HUES48 (cell line): ENCODE data around the gene FMN2.

Experiments
- H3K27ac ChIP-seq: one replicate; pipeline ENCODE4 v1.7.0; 2013; ENCODE audit warnings: low read depth, low read length, inconsistent platforms
- H3K27me3 ChIP-seq: 2 replicates; pipeline ENCODE4 v1.6.1; 2013; ENCODE audit warnings: mild to moderate bottlenecking, low read length; ENCODE audit not compliant: control insufficient read depth, insufficient read depth
- H3K36me3 ChIP-seq: 2 replicates; pipeline ENCODE4 v1.6.1; 2013; ENCODE audit warnings: low read length; ENCODE audit not compliant: control insufficient read depth, insufficient read depth
- H3K4me1 ChIP-seq: 2 replicates; pipeline ENCODE4 v1.6.1; 2013; ENCODE audit warnings: mild to moderate bottlenecking, low read length; ENCODE audit not compliant: control insufficient read depth, insufficient read depth
- H3K4me3 ChIP-seq: 2 replicates; pipeline ENCODE4 v1.5.1; 2013; ENCODE audit warnings: mild to moderate bottlenecking, low read depth, low read length
- H3K9ac ChIP-seq: 2 replicates; pipeline ENCODE4 v1.6.1; 2013; ENCODE audit warnings: mild to moderate bottlenecking, low read depth, low read length, moderate library complexity
- H3K9me3 ChIP-seq: 2 replicates; pipeline ENCODE4 v1.6.1; 2013; ENCODE audit warnings: low read length; ENCODE audit not compliant: control insufficient read depth, insufficient read depth

Gene FMN2

DNA sequence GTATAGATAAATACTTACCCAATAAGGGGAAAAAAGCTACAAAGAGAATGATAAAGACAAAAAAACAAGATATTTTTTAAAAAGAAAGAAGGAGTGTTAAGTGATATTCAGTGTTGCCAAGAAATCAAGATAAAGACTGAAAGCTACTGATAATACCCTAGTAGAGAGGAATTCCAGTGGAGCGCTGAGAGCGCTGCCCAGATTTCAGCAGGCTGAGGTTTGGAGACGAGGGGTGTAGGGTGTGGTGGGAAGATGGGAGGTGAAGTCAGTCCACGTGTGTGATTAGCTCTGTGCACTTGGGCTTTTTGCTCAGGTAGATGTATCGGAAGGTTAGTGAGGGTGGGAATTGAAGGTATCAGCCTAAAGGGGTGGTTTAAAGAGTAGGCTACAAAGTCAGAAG is 47.8 kb downstream of the FMN2 start:
- no peaks in the 10 kb centered on the region for H3K36me3 ChIP-seq
- H3K4me1 ChIP-seq: peaks cover 16% of the 10 kb centered on the region; the same call in 1 of the 2 replicates
- H3K9me3 ChIP-seq: no peaks in the 10 kb centered on the region
- no peak overlapping the region for H3K4me3 ChIP-seq
- no peak overlapping the region for H3K9ac ChIP-seq
- H3K27me3 ChIP-seq: no peaks in the 10 kb centered on the region
- H3K27ac ChIP-seq: no peak overlapping the region

DNA sequence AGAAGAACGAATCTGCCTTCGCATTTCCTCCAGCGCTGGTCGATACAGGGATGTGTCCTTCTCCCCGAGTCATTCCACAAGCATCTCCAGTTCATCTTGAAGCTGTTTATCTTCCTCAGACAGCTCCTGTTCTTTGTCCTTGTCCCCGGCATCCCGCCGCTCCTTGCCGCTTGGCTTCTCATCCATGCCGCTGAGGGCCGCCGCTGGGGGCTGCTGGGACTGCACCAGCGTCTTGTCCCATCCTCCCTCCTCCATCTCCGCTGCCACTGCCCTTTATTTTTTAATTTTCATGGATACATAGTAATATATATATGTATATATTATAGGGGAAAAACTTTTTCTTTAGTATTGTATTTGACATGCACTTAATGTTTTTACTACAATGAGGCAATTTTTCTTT is 53.4 kb downstream of the FMN2 start:
- H3K27ac ChIP-seq: no peak overlapping the region
- no peaks in the 10 kb centered on the region for H3K27me3 ChIP-seq
- no peaks in the 10 kb centered on the region for H3K4me1 ChIP-seq
- no peaks in the 10 kb centered on the region for H3K9me3 ChIP-seq
- H3K4me3 ChIP-seq: no peak overlapping the region
- H3K36me3 ChIP-seq: no peaks in the 10 kb centered on the region
- H3K9ac ChIP-seq: no peak overlapping the region

DNA sequence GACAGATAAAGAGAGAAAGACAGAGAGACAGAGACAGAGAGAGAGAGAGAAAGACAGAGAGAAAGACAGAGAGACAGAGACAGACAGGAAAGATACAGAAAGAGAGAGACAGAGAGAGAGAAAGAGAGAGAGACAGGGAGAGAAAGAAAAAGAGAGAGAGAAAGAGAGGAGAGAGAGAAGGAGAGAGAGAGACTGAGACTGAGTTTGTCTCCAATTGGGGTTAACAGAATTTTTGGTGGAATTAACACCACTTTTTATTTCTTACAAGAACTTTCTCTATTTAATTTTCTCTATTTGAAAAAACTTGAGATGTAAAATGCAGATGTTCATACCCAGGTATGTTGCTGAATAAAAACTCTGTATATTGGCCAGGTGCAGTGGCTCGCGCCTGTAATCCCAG is 56.6 kb downstream of the FMN2 start:
- Histone ChIP-seq H3K9ac (no peak overlapping the region), H3K4me3 (no peak overlapping the region), H3K27me3 (no peaks in the 10 kb centered on the region), H3K4me1 (no peaks in the 10 kb centered on the region), H3K36me3 (no peaks in the 10 kb centered on the region), H3K27ac (no peak overlapping the region), H3K9me3 (no peaks in the 10 kb centered on the region)

DNA sequence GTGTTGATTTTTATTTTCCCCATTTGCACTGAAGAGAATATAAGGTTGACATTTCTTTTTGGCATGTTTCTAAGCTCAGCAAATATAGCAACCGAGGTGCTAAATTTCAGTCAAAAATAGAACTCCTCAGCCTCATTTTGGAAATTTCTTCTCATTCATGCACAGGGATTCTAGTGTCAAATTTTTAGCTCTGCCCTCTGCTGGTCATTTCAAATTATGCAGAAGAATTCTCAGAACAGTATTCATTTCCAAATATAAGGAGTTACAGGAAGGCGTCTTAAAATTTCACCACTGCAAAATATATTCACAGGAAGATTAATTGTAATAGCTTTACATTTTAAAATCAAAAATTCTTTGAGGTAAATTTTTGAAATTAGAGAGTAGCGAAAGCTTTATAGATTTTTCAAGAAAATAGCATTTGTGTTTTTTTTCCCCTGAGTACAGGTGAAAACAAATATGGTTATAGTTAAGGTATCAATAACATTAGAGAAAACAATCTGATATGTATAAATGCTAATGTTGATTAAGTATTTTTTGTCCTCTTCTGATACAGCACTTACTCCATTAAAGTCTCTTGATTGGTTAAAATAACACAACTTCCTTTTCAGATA is 57.9 kb downstream of the FMN2 start:
- Histone ChIP-seq H3K27me3 (no peaks in the 10 kb centered on the region), H3K36me3 (no peaks in the 10 kb centered on the region), H3K27ac (no peak overlapping the region), H3K4me3 (no peak overlapping the region), H3K4me1 (no peaks in the 10 kb centered on the region), H3K9ac (no peak overlapping the region), H3K9me3 (no peaks in the 10 kb centered on the region)

DNA sequence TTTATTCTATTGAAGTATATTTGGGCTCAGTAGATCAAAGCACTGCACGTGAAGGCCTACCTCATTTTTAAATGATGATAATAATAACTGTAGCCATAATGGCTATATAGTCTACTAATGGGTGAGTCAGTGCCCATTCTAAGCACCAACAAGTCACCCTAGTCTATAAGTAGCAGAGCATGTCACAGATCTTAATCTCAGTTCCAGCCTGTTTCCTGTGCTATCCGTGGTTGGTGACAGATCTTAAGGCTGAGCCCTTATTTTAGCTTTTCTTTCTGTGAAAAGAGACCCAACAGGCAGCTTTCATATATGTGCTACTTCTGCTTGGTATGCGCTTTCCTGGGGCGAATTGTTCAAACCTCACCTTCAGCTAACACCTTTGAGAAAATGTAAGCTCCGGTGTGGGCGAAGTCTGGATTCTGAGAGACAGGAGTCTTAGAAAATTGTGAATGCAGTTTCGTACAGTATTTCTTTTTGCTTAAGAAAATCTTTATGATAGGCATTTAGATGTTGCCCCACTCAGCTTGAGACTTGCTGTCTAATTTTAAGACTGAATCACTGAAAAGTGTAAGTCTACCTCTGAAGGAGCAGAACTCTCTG is 59.6 kb downstream of the FMN2 start:
- no peaks in the 10 kb centered on the region for H3K36me3 ChIP-seq
- no peaks in the 10 kb centered on the region for H3K27me3 ChIP-seq
- H3K9ac ChIP-seq: no peak overlapping the region
- no peak overlapping the region for H3K27ac ChIP-seq
- no peaks in the 10 kb centered on the region for H3K4me1 ChIP-seq
- no peak overlapping the region for H3K4me3 ChIP-seq
- H3K9me3 ChIP-seq: no peaks in the 10 kb centered on the region

DNA sequence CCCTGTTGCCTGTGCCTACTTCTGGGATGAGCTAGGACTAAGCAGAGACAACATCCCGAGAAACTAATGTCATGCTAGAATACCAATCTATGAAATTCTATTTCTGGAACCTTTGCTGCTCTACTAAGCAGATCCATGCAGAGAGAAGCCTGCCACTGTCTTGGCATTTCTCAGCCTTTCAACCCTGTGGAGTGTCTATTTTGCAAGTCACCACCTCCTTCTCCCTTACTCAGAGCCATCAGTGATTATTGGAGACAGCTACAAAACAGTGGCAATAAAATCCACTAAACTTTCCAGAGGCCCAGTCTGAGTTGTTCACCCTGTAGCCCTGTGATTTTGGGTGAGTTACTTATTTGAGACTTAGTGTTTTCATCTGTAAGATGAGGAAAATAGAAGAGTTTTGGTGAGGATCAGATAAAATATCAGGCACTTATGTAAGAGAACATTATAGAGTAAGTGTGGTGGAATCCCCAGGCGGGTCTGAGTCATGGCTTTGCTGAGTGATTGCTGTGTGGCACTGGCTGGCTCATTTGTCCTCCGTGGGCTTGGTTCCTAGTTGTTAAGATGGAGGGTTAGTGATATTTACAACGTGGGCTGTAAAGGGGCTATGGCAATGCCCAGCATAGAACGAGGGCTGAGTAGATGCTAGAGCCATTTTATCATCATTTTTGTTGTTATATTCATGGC is 61.1 kb downstream of the FMN2 start:
- no peaks in the 10 kb centered on the region for H3K36me3 ChIP-seq
- H3K9me3 ChIP-seq: no peaks in the 10 kb centered on the region
- no peak overlapping the region for H3K27ac ChIP-seq
- H3K4me1 ChIP-seq: no peaks in the 10 kb centered on the region
- no peak overlapping the region for H3K4me3 ChIP-seq
- H3K27me3 ChIP-seq: no peaks in the 10 kb centered on the region
- no peak overlapping the region for H3K9ac ChIP-seq

DNA sequence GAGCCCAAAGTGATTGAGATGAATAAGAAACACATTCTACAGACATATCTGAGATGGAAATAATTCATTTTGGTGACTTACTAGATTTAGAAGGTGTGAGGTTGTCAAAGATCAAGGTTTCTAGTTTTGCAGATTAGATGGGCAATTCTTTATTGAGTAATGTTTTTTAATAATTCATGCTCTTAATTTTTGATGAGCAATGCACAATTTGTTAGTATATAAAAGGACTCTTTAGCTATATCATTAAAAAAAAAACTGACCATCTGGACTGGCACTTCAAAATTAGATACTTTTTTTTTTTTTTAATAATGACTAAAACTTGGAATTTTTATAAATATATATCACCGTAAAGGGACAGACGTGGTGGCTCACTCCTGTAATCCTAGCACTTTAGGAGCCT is 63.9 kb downstream of the FMN2 start:
- no peak overlapping the region for H3K4me3 ChIP-seq
- H3K9ac ChIP-seq: no peak overlapping the region
- no peaks in the 10 kb centered on the region for H3K27me3 ChIP-seq
- H3K4me1 ChIP-seq: no peaks in the 10 kb centered on the region
- H3K36me3 ChIP-seq: no peaks in the 10 kb centered on the region
- no peaks in the 10 kb centered on the region for H3K9me3 ChIP-seq
- no peak overlapping the region for H3K27ac ChIP-seq

DNA sequence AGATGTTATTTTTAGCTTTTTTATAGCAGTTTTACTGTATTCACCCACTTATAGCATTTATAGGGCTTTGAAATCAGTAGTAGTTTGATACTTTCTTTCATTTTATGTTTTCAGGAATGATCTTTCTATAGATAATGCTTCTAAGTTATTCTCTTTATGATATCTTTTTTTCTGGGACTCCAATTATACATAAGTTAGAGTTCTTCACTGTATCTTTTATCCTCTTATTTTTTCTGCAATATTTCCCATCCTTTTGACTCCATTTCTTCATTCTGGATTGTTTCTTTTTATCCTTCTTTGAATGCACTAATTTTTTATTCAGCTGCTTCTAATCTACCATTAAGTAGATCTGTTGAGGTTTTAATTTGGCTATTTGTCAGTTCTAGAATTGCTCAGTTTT is 73.1 kb downstream of the FMN2 start:
- Histone ChIP-seq H3K36me3 (no peaks in the 10 kb centered on the region), H3K4me1 (no peaks in the 10 kb centered on the region), H3K9ac (no peak overlapping the region), H3K9me3 (no peaks in the 10 kb centered on the region), H3K4me3 (no peak overlapping the region), H3K27ac (no peak overlapping the region), H3K27me3 (no peaks in the 10 kb centered on the region)

DNA sequence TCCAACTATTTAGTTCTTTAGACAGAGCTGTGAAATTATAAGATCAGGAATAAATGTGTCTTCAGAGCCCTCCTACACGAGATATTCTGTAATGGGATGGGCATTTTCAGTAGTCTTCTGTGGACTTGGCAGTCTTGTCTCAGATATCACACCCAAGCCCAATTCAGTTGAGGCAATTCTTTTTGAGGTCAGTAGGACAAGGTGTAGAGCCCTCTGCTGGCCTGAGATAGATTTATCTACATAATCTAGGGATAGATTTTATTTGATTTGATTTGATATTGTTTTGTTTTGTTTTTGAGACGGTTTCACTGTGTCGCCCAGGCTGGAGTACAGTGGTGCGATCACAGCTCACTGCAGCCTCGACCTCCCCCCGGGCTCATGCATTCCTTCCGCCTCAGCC is 77.5 kb downstream of the FMN2 start:
- no peaks in the 10 kb centered on the region for H3K27me3 ChIP-seq
- H3K36me3 ChIP-seq: no peaks in the 10 kb centered on the region
- H3K27ac ChIP-seq: no peak overlapping the region
- no peak overlapping the region for H3K9ac ChIP-seq
- H3K4me3 ChIP-seq: no peak overlapping the region
- H3K9me3 ChIP-seq: no peaks in the 10 kb centered on the region
- no peaks in the 10 kb centered on the region for H3K4me1 ChIP-seq

DNA sequence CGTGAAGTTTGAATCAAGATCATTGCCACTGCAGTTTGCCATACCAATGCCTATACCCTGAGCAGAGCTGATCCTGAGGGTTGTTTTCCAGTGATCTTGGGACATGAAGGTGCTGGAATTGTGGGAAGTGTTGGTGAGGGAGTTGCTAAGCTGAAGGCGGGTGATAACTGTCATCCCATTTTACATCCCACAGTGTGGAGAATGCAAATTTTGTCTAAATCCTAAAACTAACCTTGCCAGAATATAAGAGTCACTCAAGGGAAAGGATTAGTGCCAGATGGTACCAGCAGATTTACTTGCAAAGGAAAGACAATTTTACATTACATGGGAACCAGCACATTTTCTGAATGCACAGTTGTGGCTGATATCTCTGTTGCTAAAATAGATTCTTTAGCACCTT is 78.6 kb downstream of the FMN2 start:
- no peaks in the 10 kb centered on the region for H3K27me3 ChIP-seq
- H3K4me1 ChIP-seq: no peaks in the 10 kb centered on the region
- H3K9ac ChIP-seq: no peak overlapping the region
- H3K9me3 ChIP-seq: no peaks in the 10 kb centered on the region
- no peak overlapping the region for H3K27ac ChIP-seq
- no peak overlapping the region for H3K4me3 ChIP-seq
- H3K36me3 ChIP-seq: no peaks in the 10 kb centered on the region

DNA sequence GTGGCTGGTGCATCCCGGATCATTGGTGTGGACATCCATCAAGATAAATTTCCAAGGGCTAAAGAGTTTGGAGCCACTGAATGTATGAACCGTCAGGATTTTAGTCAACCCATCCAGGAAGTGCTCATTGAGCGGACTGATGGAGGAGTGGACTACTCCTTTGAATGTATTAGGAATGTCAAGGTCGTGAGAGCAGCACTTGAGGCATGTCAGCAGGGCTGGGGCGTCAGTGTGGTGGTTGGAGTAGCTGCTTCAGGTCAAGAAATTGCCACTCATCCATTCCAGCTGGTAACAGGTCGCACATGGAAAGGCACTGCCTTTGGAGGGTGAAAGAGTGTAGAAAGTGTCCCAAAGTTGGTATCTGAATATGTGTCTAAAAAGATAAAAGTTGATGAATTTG is 79.1 kb downstream of the FMN2 start:
- H3K4me3 ChIP-seq: no peak overlapping the region
- no peak overlapping the region for H3K27ac ChIP-seq
- no peak overlapping the region for H3K9ac ChIP-seq
- no peaks in the 10 kb centered on the region for H3K27me3 ChIP-seq
- no peaks in the 10 kb centered on the region for H3K4me1 ChIP-seq
- H3K36me3 ChIP-seq: no peaks in the 10 kb centered on the region
- H3K9me3 ChIP-seq: no peaks in the 10 kb centered on the region
